KMS-11 (cell line): ENCODE results near the gene ZMYM4.
A peak's percentile ranks its signal among the peaks of the same experiment; 100 is the strongest.
"Not testable (repeated sequence)": the region's sequence is repeated elsewhere in the genome, so short reads cannot be mapped to it uniquely, and the experiment has no call there.

Source experiments
- H2AFZ ChIP-seq: fragments of 200-600 bp; sonication (generic); 2 replicates; pipeline ENCODE4 v1.6.1; 2016; ENCODE audit warnings: antibody characterized with exemption, mixed run types, low read depth
- H3K27ac ChIP-seq: fragments of 200-600 bp; sonication (generic); 2 replicates; pipeline ENCODE4 v1.6.1; 2016; ENCODE audit warnings: mild to moderate bottlenecking, mixed run types
- H3K27me3 ChIP-seq: fragments of 200-600 bp; sonication (generic); 2 replicates; pipeline ENCODE4 v1.6.1; 2017; ENCODE audit warnings: mild to moderate bottlenecking, low read depth, mixed run types, moderate library complexity; ENCODE audit not compliant: insufficient read depth
- H3K36me3 ChIP-seq: fragments of 200-600 bp; sonication (generic); 2 replicates; pipeline ENCODE4 v1.6.1; 2017; ENCODE audit warnings: mild to moderate bottlenecking, mixed run types; ENCODE audit not compliant: insufficient read depth
- H3K4me1 ChIP-seq: fragments of 200-600 bp; sonication (generic); 2 replicates; pipeline ENCODE4 v1.6.1; 2016; ENCODE audit warnings: mild to moderate bottlenecking, low read depth, mixed run types; ENCODE audit not compliant: poor library complexity, severe bottlenecking
- H3K4me2 ChIP-seq: fragments of 200-600 bp; sonication (generic); 2 replicates; pipeline ENCODE4 v1.7.0; 2016; ENCODE audit warnings: mild to moderate bottlenecking, mixed run types
- H3K4me3 ChIP-seq: fragments of 200-600 bp; sonication (generic); IDR thresholded peaks from 2 replicates; pipeline ENCODE4 v1.6.1; 2017; ENCODE audit warnings: low read depth, low read length, mixed read lengths; ENCODE audit not compliant: insufficient read depth
- H3K79me2 ChIP-seq: fragments of 200-600 bp; sonication (generic); 2 replicates; pipeline ENCODE4 v1.6.1; 2016; ENCODE audit warnings: low read depth, mixed run types; ENCODE audit not compliant: insufficient read depth
- H3K9ac ChIP-seq: fragments of 200-600 bp; sonication (generic); 2 replicates; pipeline ENCODE4 v1.6.1; 2016; ENCODE audit warnings: mild to moderate bottlenecking, mixed run types
- H4K20me1 ChIP-seq: fragments of 200-600 bp; sonication (generic); 2 replicates; pipeline ENCODE4 v1.6.1; 2016; ENCODE audit warnings: mild to moderate bottlenecking, mixed run types; ENCODE audit not compliant: insufficient read depth
- TF ChIP-seq, protein P1 (sequence below): fragments of 200-600 bp; sonication (generic); conservative IDR thresholded peaks from 2 replicates; pipeline ENCODE4 v1.6.1; 2017; ENCODE audit warnings: low read depth, mild to moderate bottlenecking, antibody characterized with exemption, low read length, moderate library complexity, mixed read lengths

Gene ZMYM4

GRCh38 chr1:35454616-35455015, 186.1 kb downstream of the ZMYM4 start:
- H2AFZ ChIP-seq: no peak overlapping the region
- no peak overlapping the region for H3K4me2 ChIP-seq
- H3K4me1 ChIP-seq: peaks cover 5% of the 10 kb centered on the region
- TF ChIP-seq, protein P1, sequence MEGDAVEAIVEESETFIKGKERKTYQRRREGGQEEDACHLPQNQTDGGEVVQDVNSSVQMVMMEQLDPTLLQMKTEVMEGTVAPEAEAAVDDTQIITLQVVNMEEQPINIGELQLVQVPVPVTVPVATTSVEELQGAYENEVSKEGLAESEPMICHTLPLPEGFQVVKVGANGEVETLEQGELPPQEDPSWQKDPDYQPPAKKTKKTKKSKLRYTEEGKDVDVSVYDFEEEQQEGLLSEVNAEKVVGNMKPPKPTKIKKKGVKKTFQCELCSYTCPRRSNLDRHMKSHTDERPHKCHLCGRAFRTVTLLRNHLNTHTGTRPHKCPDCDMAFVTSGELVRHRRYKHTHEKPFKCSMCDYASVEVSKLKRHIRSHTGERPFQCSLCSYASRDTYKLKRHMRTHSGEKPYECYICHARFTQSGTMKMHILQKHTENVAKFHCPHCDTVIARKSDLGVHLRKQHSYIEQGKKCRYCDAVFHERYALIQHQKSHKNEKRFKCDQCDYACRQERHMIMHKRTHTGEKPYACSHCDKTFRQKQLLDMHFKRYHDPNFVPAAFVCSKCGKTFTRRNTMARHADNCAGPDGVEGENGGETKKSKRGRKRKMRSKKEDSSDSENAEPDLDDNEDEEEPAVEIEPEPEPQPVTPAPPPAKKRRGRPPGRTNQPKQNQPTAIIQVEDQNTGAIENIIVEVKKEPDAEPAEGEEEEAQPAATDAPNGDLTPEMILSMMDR: no peak
- no peaks in the 10 kb centered on the region for H3K36me3 ChIP-seq
- no peaks in the 10 kb centered on the region for H3K27me3 ChIP-seq
- no peaks in the 10 kb centered on the region for H3K79me2 ChIP-seq
- H4K20me1 ChIP-seq: no peaks in the 10 kb centered on the region
- H3K9ac ChIP-seq: no peak overlapping the region
- H3K4me3 ChIP-seq: no peak overlapping the region
- no peak overlapping the region for H3K27ac ChIP-seq

GRCh38 chr1:35460796-35461195, 192.3 kb downstream of the ZMYM4 start:
- no peak overlapping the region for H3K4me2 ChIP-seq
- H3K4me1 ChIP-seq: peaks cover 28% of the 10 kb centered on the region
- no peaks in the 10 kb centered on the region for H3K36me3 ChIP-seq
- TF ChIP-seq, protein P1: no peak
- no peak overlapping the region for H3K9ac ChIP-seq
- no peak overlapping the region for H2AFZ ChIP-seq
- H4K20me1 ChIP-seq: no peaks in the 10 kb centered on the region
- no peak overlapping the region for H3K27ac ChIP-seq
- H3K4me3 ChIP-seq: no peak overlapping the region
- no peaks in the 10 kb centered on the region for H3K27me3 ChIP-seq
- no peaks in the 10 kb centered on the region for H3K79me2 ChIP-seq

- Histone ChIP-seq H3K79me2 (no peaks in the 10 kb centered on the region), H3K4me1 (peaks cover 28% of the 10 kb centered on the region), H3K36me3 (no peaks in the 10 kb centered on the region), H3K4me2 (peak overlapping the region; percentile 51), H3K4me3 (no peak overlapping the region), H3K9ac (no peak overlapping the region), H4K20me1 (no peaks in the 10 kb centered on the region), H2AFZ (no peak overlapping the region), H3K27me3 (no peaks in the 10 kb centered on the region), H3K27ac (peak overlapping the region; percentile 55)
- TF ChIP-seq, protein P1: no peak
Measured at GRCh38 chr1:35461966-35462651, 193.6 kb downstream of the ZMYM4 start.

- TF ChIP-seq, protein P1: no peak
- Histone ChIP-seq H3K4me1 (peaks cover 28% of the 10 kb centered on the region), H3K4me2 (peak overlapping the region; percentile 51; the same call in 1 of the 2 replicates), H3K36me3 (no peaks in the 10 kb centered on the region), H3K27ac (no peak overlapping the region), H3K9ac (no peak overlapping the region), H2AFZ (no peak overlapping the region), H3K27me3 (no peaks in the 10 kb centered on the region), H4K20me1 (no peaks in the 10 kb centered on the region), H3K4me3 (no peak overlapping the region), H3K79me2 (no peaks in the 10 kb centered on the region)
Measured at GRCh38 chr1:35463232-35463631, 194.7 kb downstream of the ZMYM4 start.

DNA sequence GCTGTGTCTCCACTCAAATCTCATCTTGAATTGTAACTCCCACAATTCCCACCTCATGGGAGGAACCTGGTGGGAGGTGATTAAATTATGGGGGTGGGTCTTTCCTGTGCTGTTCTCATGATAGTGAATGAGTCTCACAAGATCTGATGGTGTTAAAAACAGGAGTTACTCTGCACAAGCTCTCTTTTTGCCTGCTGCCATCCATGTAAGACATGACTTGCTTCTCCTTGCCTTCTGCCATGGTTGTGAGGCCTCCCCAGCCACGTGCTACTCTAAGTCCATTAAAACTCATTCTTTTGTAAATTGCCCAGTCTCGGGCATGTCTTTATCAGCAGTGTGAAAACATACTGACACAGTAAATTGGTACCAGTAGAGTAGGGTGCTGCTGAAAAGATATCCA, 195.2 kb downstream of the ZMYM4 start:
- H3K79me2 ChIP-seq, H3K36me3 ChIP-seq, H4K20me1 ChIP-seq, H3K27ac ChIP-seq, H3K4me2 ChIP-seq, H3K4me3 ChIP-seq, H2AFZ ChIP-seq, H3K9ac ChIP-seq, H3K27me3 ChIP-seq: not testable (repeated sequence)
- H3K4me1 ChIP-seq: peaks cover 28% of the 10 kb centered on the region
